ENCODE data around the gene RNASEH2A. TPM values are rescaled to one million over a fixed set of nuclear protein-coding genes. Genes with fewer than 3 reads are reported as not detected.

Gene RNASEH2A
- total and polyA plus RNA-seq, 2 of the 13 experiments (the other 11 are each of a cell fraction or from before 2014, with no cell fraction given): 25.1 to 35.8 TPM

- TF ChIP-seq, protein P1, sequence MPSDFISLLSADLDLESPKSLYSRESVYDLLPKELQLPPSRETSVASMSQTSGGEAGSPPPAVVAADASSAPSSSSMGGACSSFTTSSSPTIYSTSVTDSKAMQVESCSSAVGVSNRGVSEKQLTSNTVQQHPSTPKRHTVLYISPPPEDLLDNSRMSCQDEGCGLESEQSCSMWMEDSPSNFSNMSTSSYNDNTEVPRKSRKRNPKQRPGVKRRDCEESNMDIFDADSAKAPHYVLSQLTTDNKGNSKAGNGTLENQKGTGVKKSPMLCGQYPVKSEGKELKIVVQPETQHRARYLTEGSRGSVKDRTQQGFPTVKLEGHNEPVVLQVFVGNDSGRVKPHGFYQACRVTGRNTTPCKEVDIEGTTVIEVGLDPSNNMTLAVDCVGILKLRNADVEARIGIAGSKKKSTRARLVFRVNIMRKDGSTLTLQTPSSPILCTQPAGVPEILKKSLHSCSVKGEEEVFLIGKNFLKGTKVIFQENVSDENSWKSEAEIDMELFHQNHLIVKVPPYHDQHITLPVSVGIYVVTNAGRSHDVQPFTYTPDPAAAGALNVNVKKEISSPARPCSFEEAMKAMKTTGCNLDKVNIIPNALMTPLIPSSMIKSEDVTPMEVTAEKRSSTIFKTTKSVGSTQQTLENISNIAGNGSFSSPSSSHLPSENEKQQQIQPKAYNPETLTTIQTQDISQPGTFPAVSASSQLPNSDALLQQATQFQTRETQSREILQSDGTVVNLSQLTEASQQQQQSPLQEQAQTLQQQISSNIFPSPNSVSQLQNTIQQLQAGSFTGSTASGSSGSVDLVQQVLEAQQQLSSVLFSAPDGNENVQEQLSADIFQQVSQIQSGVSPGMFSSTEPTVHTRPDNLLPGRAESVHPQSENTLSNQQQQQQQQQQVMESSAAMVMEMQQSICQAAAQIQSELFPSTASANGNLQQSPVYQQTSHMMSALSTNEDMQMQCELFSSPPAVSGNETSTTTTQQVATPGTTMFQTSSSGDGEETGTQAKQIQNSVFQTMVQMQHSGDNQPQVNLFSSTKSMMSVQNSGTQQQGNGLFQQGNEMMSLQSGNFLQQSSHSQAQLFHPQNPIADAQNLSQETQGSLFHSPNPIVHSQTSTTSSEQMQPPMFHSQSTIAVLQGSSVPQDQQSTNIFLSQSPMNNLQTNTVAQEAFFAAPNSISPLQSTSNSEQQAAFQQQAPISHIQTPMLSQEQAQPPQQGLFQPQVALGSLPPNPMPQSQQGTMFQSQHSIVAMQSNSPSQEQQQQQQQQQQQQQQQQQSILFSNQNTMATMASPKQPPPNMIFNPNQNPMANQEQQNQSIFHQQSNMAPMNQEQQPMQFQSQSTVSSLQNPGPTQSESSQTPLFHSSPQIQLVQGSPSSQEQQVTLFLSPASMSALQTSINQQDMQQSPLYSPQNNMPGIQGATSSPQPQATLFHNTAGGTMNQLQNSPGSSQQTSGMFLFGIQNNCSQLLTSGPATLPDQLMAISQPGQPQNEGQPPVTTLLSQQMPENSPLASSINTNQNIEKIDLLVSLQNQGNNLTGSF (CRISPR knock-in tag; IDR thresholded peaks at IDR 0.05): no peak
- TF ChIP-seq GABPA (IDR thresholded peaks at IDR 0.05; ENCODE audit: low read depth, low read length) (no peak), GABPA (CRISPR knock-in tag; IDR thresholded peaks at IDR 0.05; ENCODE audit: low read depth) (peak; percentile 36; the same call in 1 of the 2 replicates), ELF1 (CRISPR knock-in tag; IDR thresholded peaks at IDR 0.05) (peak; percentile 65), ZFP36 (IDR thresholded peaks at IDR 0.05; ENCODE audit: borderline replicate concordance, low read depth, low read length, partially characterized antibody) (peak; percentile 54), JUND (CRISPR knock-in tag; IDR thresholded peaks at IDR 0.05) (no peak), ARNT2 (CRISPR knock-in tag; IDR thresholded peaks at IDR 0.05; ENCODE audit: low read depth) (0 out of 2 replicates have a peak, but pooled peaks have one; percentile 45), ZNF678 (CRISPR knock-in tag; IDR thresholded peaks at IDR 0.05) (no peak), CCAR2 (optimal IDR thresholded peaks at IDR 0.05; ENCODE audit: low read depth, low read length) (no peak), ZNF562 (CRISPR knock-in tag; IDR thresholded peaks at IDR 0.05; ENCODE audit: borderline replicate concordance) (no peak), ZNF558 (CRISPR knock-in tag; IDR thresholded peaks at IDR 0.05; ENCODE audit: borderline replicate concordance) (0 out of 2 replicates have a peak, but pooled peaks have one; percentile 12), FUBP1 (CRISPR knock-in tag; IDR thresholded peaks at IDR 0.05; ENCODE audit: borderline replicate concordance) (no peak), ZNF205 (CRISPR knock-in tag; IDR thresholded peaks at IDR 0.05) (no peak), SAP130 (CRISPR knock-in tag; IDR thresholded peaks at IDR 0.05; ENCODE audit: low read depth) (peak; percentile 92), ZSCAN31 (CRISPR knock-in tag; IDR thresholded peaks at IDR 0.05; ENCODE audit: low read depth) (no peak), CREB1 (IDR thresholded peaks at IDR 0.05) (peak; percentile 88), CREB1 (CRISPR knock-in tag; IDR thresholded peaks at IDR 0.05) (peak; percentile 89), MED13 (CRISPR knock-in tag; IDR thresholded peaks at IDR 0.05) (peak; percentile 28; the same call in 1 of the 2 replicates)
- TF ChIP-seq, protein P2, sequence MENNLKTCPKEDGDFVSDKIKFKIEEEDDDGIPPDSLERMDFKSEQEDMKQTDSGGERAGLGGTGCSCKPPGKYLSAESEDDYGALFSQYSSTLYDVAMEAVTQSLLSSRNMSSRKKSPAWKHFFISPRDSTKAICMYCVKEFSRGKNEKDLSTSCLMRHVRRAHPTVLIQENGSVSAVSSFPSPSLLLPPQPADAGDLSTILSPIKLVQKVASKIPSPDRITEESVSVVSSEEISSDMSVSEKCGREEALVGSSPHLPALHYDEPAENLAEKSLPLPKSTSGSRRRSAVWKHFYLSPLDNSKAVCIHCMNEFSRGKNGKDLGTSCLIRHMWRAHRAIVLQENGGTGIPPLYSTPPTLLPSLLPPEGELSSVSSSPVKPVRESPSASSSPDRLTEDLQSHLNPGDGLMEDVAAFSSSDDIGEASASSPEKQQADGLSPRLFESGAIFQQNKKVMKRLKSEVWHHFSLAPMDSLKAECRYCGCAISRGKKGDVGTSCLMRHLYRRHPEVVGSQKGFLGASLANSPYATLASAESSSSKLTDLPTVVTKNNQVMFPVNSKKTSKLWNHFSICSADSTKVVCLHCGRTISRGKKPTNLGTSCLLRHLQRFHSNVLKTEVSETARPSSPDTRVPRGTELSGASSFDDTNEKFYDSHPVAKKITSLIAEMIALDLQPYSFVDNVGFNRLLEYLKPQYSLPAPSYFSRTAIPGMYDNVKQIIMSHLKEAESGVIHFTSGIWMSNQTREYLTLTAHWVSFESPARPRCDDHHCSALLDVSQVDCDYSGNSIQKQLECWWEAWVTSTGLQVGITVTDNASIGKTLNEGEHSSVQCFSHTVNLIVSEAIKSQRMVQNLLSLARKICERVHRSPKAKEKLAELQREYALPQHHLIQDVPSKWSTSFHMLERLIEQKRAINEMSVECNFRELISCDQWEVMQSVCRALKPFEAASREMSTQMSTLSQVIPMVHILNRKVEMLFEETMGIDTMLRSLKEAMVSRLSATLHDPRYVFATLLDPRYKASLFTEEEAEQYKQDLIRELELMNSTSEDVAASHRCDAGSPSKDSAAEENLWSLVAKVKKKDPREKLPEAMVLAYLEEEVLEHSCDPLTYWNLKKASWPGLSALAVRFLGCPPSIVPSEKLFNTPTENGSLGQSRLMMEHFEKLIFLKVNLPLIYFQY (CRISPR knock-in tag; IDR thresholded peaks at IDR 0.05; ENCODE audit: borderline replicate concordance): no peak
These were observed 12.8 kb upstream of the RNASEH2A start (continued) for GRCh38 chr19:12793290-12794195.
